SU-DHL-6 (cell line): Measurements from ENCODE around the gene GAGE2A.
"Not testable (repeated sequence)": the region's sequence is repeated elsewhere in the genome, so short reads cannot be mapped to it uniquely, and the experiment has no call there.

Experiments
- H2AFZ ChIP-seq: fragments of 200-600 bp; sonication (generic); 2 replicates; pipeline ENCODE4 v1.6.1; 2014; ENCODE audit warnings: low read depth, mild to moderate bottlenecking, moderate library complexity, mixed read lengths, antibody characterized with exemption, low read length; ENCODE audit not compliant: severe bottlenecking
- H3F3A ChIP-seq: fragments of 200-600 bp; shearing (Covaris generic); 2 replicates; pipeline ENCODE4 v1.6.0; 2016; ENCODE audit warnings: antibody characterized with exemption, mild to moderate bottlenecking; ENCODE audit not compliant: insufficient read depth
- H3K27ac ChIP-seq: fragments of 200-600 bp; sonication (generic); 2 replicates; pipeline ENCODE4 v1.5.1; 2016; ENCODE audit warnings: low read depth, mild to moderate bottlenecking, low read length, moderate library complexity, mixed read lengths
- H3K27me3 ChIP-seq: fragments of 200-600 bp; sonication (generic), shearing (Covaris generic); 2 replicates; pipeline ENCODE4 v1.6.0; 2014; ENCODE audit warnings: mild to moderate bottlenecking, low read length
- H3K36me3 ChIP-seq: fragments of 200-600 bp; sonication (generic); 2 replicates; pipeline ENCODE4 v1.6.1; 2014; ENCODE audit warnings: mild to moderate bottlenecking, low read length, mixed read lengths
- H3K4me2 ChIP-seq: fragments of 300-600, 200-600 bp; shearing (Covaris generic), sonication (generic); 2 replicates; pipeline ENCODE4 v1.6.0; 2014; ENCODE audit warnings: low read length, low read depth, mild to moderate bottlenecking; ENCODE audit not compliant: poor library complexity, severe bottlenecking
- H3K4me3 ChIP-seq: fragments of 200-600 bp; sonication (generic); 2 replicates; pipeline ENCODE4 v1.5.1; 2014; ENCODE audit warnings: antibody characterized with exemption, low read length, mild to moderate bottlenecking, mixed read lengths; ENCODE audit not compliant: insufficient read depth, poor library complexity, severe bottlenecking
- H3K79me2 ChIP-seq: fragments of 200-600 bp; sonication (generic); 2 replicates; pipeline ENCODE4 v1.6.1; 2014; ENCODE audit warnings: mild to moderate bottlenecking, low read length, moderate library complexity; ENCODE audit not compliant: insufficient read depth
- H3K9ac ChIP-seq: fragments of 200-600 bp; sonication (generic); 2 replicates; pipeline ENCODE4 v1.7.0; 2014; ENCODE audit warnings: mild to moderate bottlenecking, low read length
- H3K9me2 ChIP-seq: fragments of 200-600 bp; sonication (generic); replicated peaks from 2 replicates; pipeline ENCODE4 v1.6.1; 2014; ENCODE audit warnings: low read length; ENCODE audit not compliant: insufficient read depth
- H3K9me3 ChIP-seq: fragments of 200-600 bp; sonication (generic); 2 replicates; pipeline ENCODE4 v1.6.1; 2014; ENCODE audit warnings: low read length, mixed read lengths; ENCODE audit not compliant: insufficient read depth
- H4K20me1 ChIP-seq: fragments of 200-600 bp; sonication (generic); 2 replicates; pipeline ENCODE4 v1.6.1; 2014; ENCODE audit warnings: low read depth, mild to moderate bottlenecking, antibody characterized with exemption, low read length, moderate library complexity, mixed read lengths

Gene GAGE2A

GRCh38 chrX:49589196-49589595 lies at the start of gene GAGE2A:
GAGE2A (plus strand) TSS chrX:49589496; CDS start chrX:49590651, 1,155 bp downstream.
- H3K4me3 ChIP-seq, H2AFZ ChIP-seq, H3K27me3 ChIP-seq, H3K4me2 ChIP-seq, H3K27ac ChIP-seq, H3K9me3 ChIP-seq, H3K9ac ChIP-seq, H4K20me1 ChIP-seq, H3F3A ChIP-seq, H3K9me2 ChIP-seq, H3K36me3 ChIP-seq, H3K79me2 ChIP-seq: not testable (repeated sequence)

DNA sequence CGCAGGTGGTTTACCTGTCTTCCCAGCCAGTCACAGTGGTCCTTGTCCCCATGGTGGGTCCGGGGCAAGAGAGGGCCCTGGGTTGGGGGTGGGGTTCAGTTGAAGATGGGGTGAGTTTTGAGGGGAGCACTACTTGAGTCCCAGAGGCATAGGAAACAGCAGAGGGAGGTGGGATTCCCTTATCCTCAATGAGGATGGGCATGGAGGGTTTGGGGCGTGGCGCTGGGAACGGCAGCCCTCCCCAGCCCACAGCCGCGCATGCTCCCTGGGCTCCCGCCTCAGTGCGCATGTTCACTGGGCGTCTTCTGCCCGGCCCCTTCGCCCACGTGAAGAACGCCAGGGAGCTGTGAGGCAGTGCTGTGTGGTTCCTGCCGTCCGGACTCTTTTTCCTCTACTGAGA lies 47.9 kb upstream of the GAGE2A start, which contains the start of gene GAGE12D:
TSS of gene GAGE12D (plus strand) at position 301 of the 400 bp plus-strand sequence. CDS start 1,155 bp downstream, outside the sequence.
- not testable (repeated sequence) for H3K9me2 ChIP-seq, H3K36me3 ChIP-seq, H4K20me1 ChIP-seq, H3K9ac ChIP-seq, H3K27me3 ChIP-seq, H3F3A ChIP-seq, H3K27ac ChIP-seq, H2AFZ ChIP-seq, H3K9me3 ChIP-seq, H3K79me2 ChIP-seq, H3K4me2 ChIP-seq, H3K4me3 ChIP-seq

DNA sequence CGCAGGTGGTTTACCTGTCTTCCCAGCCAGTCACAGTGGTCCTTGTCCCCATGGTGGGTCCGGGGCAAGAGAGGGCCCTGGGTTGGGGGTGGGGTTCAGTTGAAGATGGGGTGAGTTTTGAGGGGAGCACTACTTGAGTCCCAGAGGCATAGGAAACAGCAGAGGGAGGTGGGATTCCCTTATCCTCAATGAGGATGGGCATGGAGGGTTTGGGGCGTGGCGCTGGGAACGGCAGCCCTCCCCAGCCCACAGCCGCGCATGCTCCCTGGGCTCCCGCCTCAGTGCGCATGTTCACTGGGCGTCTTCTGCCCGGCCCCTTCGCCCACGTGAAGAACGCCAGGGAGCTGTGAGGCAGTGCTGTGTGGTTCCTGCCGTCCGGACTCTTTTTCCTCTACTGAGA lies 38.3 kb upstream of the GAGE2A start, which contains the start of gene GAGE12E:
TSS of gene GAGE12E (plus strand) at position 301 of the 400 bp plus-strand sequence. CDS start 1,155 bp downstream, outside the sequence.
- not testable (repeated sequence) for H3K79me2 ChIP-seq, H2AFZ ChIP-seq, H3K27me3 ChIP-seq, H3K4me2 ChIP-seq, H3K9me2 ChIP-seq, H4K20me1 ChIP-seq, H3K9me3 ChIP-seq, H3K36me3 ChIP-seq, H3K4me3 ChIP-seq, H3K27ac ChIP-seq, H3F3A ChIP-seq, H3K9ac ChIP-seq

DNA sequence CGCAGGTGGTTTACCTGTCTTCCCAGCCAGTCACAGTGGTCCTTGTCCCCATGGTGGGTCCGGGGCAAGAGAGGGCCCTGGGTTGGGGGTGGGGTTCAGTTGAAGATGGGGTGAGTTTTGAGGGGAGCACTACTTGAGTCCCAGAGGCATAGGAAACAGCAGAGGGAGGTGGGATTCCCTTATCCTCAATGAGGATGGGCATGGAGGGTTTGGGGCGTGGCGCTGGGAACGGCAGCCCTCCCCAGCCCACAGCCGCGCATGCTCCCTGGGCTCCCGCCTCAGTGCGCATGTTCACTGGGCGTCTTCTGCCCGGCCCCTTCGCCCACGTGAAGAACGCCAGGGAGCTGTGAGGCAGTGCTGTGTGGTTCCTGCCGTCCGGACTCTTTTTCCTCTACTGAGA lies 28.8 kb upstream of the GAGE2A start, which contains the start of gene GAGE12F:
TSS of gene GAGE12F (plus strand) at position 301 of the 400 bp plus-strand sequence. CDS start 1,155 bp downstream, outside the sequence.
- not testable (repeated sequence) for H3K27ac ChIP-seq, H3K36me3 ChIP-seq, H2AFZ ChIP-seq, H3K79me2 ChIP-seq, H3K27me3 ChIP-seq, H3K4me3 ChIP-seq, H4K20me1 ChIP-seq, H3K9me3 ChIP-seq, H3K9me2 ChIP-seq, H3F3A ChIP-seq, H3K9ac ChIP-seq, H3K4me2 ChIP-seq

- H2AFZ ChIP-seq, H3K9ac ChIP-seq, H3K9me3 ChIP-seq, H3K79me2 ChIP-seq, H3F3A ChIP-seq, H3K27ac ChIP-seq, H3K9me2 ChIP-seq, H3K27me3 ChIP-seq, H4K20me1 ChIP-seq, H3K36me3 ChIP-seq, H3K4me3 ChIP-seq, H3K4me2 ChIP-seq: not testable (repeated sequence)
Measured at GRCh38 chrX:49568728-49569127, 20.6 kb upstream of the GAGE2A start.

DNA sequence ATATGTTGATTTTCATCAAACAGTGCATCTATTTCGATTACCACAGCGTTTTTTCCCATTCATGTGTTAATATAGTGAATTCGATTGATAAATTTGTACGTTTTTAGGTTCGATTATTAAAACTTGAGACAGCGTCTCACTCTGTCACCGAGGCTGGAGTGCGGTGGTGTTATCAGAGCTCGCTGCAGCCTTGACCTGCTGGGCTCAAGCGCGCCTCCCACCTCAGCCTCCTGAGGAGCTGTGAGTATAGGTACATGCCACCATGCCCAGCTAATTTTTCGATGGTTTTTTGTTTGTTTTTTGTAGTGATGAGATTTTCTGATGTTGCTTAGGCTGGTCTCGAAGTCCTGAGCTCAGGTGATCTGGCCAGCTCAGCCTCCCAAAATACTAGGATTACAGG lies 20.1 kb upstream of the GAGE2A start:
- H3K9me3 ChIP-seq, H3F3A ChIP-seq, H3K36me3 ChIP-seq, H2AFZ ChIP-seq, H3K4me3 ChIP-seq, H3K9me2 ChIP-seq, H3K27me3 ChIP-seq, H4K20me1 ChIP-seq, H3K79me2 ChIP-seq, H3K4me2 ChIP-seq, H3K9ac ChIP-seq, H3K27ac ChIP-seq: not testable (repeated sequence)

GRCh38 chrX:49570100-49570499 lies 19.2 kb upstream of the GAGE2A start, which contains the start of gene GAGE12G:
GAGE12G (plus strand) TSS chrX:49570400; CDS start chrX:49571555, 1,155 bp downstream.
- not testable (repeated sequence) for H3K9me3 ChIP-seq, H3K36me3 ChIP-seq, H3K27me3 ChIP-seq, H3K4me2 ChIP-seq, H3K79me2 ChIP-seq, H3F3A ChIP-seq, H2AFZ ChIP-seq, H3K27ac ChIP-seq, H3K4me3 ChIP-seq, H3K9me2 ChIP-seq, H3K9ac ChIP-seq, H4K20me1 ChIP-seq

DNA sequence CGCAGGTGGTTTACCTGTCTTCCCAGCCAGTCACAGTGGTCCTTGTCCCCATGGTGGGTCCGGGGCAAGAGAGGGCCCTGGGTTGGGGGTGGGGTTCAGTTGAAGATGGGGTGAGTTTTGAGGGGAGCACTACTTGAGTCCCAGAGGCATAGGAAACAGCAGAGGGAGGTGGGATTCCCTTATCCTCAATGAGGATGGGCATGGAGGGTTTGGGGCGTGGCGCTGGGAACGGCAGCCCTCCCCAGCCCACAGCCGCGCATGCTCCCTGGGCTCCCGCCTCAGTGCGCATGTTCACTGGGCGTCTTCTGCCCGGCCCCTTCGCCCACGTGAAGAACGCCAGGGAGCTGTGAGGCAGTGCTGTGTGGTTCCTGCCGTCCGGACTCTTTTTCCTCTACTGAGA lies 9.6 kb upstream of the GAGE2A start, which contains the start of gene GAGE12H:
TSS of gene GAGE12H (plus strand) at position 301 of the 400 bp plus-strand sequence. CDS start 1,155 bp downstream, outside the sequence.
- H3K79me2 ChIP-seq, H3K27me3 ChIP-seq, H3K9me2 ChIP-seq, H3K9me3 ChIP-seq, H3F3A ChIP-seq, H3K27ac ChIP-seq, H3K36me3 ChIP-seq, H3K4me2 ChIP-seq, H3K9ac ChIP-seq, H4K20me1 ChIP-seq, H2AFZ ChIP-seq, H3K4me3 ChIP-seq: not testable (repeated sequence)
